Anterior cingulate cortex (tissue), 58 donors: Measurements from ENCODE around the gene EDEM3.
"Not testable (repeated sequence)": the region's sequence is repeated elsewhere in the genome, so short reads cannot be mapped to it uniquely, and the experiment has no call there.

ENCODE experiments used
- DNase-seq, 58 donors: peaks; one replicate each; lab custom pipeline; 2025; lab: John Stamatoyannopoulos, UW

Gene EDEM3

DNA sequence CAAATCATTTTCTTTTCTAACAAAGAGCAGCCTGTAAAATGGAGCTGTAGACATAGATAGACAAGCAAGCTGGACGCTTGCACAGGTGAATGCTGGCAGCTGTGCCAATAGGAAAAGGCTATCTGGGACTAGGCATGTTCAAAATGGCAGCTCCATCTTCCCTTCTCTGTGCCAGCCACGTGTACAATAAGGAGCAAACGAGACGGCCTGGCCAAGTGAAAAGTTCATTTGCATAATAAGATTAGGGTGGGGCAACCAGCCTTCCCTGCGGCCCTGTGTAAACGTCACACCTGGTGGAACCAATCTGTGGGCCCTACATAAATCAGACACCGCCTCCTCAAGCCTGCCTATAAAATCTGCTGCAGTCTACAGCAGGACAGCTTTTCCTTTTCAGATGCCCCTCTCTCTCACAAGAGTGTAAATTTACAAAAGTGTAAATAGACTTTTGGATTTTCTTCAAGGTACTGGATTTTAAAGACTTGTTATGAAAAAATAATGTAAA lies 16.6 kb upstream of the EDEM3 start:
- DNase-seq, result no peak

DNA sequence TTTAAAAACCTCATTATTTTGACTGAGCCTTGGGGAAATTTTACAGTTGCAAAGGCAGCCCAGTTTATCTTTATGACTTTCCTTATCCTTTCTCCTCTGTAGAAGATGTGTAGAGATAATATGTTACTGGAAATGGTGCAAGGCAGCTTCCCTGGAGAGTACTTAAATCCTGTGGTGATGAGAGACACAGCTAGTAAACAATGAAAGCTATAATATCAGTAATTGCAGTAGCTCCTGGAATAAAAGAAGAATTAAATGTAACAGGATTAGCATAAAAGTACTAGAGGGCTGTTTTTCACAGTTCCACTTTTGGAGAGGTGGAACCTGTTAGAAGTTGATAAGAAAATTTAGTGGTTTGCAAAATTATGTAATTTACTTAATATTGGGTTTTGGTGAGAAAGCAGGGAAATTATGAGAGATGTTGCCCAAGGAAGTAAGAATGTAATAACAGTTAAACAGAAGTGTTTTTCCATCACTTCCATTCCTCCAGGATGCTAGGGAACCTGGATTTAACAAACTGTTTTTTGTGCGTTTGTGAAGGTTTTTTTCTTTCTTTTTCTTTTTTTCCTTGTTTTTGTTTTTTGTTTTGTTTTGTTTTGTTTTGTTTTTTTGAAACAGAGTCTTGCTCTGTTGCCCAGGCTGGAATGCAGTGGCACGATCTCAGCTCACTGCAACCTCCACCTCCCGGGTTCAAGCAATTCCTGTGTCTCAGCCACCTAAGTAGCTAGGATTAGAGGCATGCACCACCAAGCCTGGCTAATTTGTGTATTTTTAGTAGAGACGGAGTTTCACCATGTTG lies 15.7 kb upstream of the EDEM3 start:
- DNase-seq, result no peak

DNA sequence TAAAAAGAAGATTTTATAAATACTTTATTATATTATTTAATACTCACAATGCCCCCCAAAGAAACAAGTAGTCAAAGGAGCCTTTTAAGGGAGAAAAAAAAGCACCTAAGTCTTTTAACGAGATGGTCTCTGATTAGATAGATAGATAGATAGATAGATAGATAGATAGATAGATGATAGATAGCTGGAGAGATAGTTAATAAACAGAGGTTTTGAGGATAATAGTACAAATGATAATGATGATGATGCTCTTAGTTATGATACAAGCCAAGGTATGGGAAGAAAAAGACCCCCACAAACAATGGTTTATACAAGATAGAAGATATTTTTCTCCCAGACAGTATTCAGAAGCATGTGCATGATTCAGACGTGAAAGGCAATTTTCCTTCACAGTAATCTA lies 14.6 kb upstream of the EDEM3 start:
- DNase-seq, result no peak

- DNase-seq, result no peak
Observed at GRCh38 chr1:184768467-184768866, 13.8 kb upstream of the EDEM3 start.

GRCh38 chr1:184767591-184767990 lies 12.9 kb upstream of the EDEM3 start:
- DNase-seq, result no peak

DNA sequence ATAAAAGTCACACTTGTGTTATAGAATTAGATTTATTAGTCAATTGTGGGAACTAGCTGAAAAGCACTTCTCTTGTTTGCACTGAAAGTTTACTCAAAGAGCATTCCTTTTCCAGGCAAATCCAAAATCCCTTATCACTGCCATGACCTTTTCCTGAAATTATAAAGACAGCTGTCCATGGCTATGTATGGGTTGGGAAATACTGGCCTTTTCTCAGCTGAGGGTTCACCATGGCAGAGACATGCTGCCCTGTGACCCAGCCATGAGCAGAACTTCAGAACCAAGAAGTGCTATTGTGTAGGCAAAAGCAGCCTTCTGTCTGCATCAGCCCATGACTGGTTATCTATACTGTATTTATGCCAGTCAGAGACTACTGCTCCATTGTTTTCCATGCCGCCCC lies 9.8 kb upstream of the EDEM3 start:
- DNase-seq, result no peak

DNA sequence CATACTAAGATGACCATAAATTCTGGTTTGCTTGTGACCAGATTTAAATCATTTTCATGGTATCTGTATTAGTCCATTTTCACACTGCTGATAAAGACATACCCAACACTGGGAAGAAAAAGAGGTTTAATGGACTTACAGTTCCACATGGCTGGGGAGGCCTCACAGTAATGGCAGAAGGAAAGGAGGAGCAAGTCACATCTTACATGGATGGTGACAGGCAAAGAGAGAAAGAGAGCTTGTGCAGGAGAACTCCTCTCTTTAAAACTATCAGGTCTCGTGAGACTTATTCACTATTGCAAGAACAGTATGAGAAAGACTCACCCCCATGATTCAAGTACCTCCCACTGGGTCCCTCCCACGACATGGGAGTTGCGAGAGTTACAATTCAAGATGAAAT lies 8.9 kb upstream of the EDEM3 start:
- not testable (repeated sequence) for DNase-seq

DNA sequence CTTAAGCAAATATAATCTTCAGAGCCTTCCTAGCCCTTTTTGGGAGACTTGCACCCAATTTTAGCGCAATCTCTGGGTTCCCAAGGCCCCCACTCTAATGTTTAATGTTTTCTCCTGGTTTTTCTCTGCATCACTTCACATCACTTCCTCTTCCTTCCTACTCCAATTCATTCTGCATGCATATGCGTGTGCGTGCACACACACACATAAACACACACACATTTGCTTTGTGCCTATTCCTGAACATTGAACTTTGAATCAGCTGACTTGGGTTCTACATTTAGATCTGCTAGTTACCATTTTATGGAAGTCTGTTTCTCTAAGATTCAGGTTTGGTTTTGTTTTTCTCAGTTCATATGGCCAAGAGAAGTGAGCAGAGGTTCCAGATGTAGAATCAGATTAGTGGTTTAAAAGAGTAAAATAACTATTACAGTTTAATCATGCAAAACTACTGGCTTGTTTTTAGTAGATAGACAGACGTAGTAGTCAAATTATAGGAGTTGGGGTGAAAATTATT lies 7.4 kb upstream of the EDEM3 start:
- DNase-seq, result no peak

DNA sequence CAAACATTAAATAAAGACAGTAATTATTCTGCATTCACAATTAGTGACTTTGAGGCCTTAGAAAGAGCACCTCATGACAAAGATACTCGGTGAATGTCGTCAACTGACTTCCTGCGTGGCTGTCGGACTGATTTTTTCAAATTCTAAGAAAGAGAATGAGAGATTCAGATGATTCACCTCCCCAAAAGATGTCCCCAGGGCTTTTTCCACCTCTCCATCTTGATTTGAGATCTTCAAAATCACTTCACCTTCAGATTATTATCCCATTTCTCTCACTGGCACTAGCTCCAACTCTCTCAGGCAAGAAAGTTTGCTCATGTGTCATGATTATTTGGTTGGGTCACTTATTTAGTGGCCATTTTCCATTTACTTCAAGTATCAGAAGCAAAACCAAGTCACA lies 5.0 kb upstream of the EDEM3 start:
- DNase-seq, result no peak

GRCh38 chr1:184759112-184759511 lies 4.5 kb upstream of the EDEM3 start:
- no peak for DNase-seq

- no peak for DNase-seq
Observed at GRCh38 chr1:184757891-184758290, 3.2 kb upstream of the EDEM3 start.

DNA sequence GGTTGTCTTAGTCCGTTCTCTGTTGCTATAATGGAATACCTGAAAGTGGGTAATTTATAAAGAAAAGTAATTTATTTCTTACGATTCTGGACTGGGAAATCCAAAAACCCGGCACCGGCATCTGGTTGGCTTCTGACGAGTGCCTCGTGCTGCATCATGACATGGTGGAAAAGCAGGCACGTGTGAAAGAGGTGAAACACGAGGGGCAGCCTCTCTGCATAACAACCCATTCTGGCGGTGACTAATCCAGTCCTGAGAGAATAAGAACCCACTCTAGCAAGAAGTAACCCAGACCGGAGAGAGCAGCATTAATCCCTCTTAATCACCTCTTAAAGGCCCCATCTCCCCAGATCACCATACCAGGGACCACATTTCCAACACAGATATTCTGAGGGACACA lies 2.7 kb upstream of the EDEM3 start:
- no peak for DNase-seq

GRCh38 chr1:184755226-184756065 lies 788 bp upstream of the EDEM3 start:
- peak in 13 of 58 donors; percentile 4 to 59 (median 37) for DNase-seq

DNA sequence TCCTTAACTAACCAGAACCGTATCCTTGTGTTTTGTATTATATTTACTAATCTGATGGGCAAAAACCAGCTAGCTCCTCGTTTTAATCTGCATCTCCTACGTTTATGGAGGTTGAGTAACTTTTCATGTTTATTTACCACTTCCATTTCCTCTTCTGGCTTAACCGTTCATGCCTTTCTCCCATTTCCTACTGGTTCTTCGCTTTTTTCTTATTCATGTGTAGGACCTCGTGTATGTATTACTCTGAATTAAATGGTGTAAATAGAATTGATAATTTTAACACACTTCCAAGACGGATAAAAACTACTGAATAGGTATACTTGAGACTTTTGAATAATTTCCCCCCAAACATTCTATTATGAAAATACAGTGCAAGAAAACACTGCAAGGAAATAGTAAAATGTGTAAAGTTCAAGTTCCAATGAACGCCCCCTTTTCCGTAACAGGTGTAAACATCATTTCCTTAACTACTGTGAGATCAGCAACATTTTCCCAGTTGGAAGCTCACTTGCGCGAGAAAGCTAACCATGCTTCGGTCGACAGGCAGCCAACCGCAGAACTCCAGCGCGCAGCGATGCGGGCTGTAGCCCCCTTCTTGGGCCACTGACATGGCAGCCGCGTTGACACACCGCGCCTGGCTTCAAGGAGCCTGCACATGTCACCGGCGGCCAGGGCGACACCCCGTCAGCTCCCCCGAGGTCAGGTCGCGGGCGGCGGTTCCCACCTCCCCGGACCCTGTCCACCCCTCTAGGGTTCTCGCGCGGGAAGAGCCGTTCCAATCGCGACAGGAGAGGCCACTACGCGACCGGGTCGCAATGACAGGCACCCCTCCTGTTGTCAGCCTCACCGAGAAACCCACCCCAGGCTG lies 816 bp downstream of the EDEM3 start:
- DNase-seq, result peak in 26 of 58 donors; percentile 6 to 70 (median 39)

DNA sequence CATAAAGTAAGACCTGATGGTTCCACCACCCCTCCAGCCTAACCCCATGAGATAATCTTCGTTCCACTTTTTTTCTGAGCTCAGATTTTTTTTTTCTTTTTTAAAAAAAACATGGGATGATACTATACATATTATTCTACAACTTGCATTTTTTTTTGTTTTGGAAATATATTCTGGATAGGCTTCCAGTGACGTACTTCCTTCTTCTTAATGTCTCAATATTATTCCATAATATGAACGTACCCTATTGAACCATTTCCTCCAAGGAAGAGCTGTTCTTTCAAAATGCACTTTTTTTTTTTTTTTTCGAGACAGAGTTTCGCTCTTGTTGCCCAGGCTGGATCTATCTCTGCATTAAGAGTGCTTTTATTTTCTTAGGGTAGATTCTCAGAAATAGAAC lies 1.5 kb downstream of the EDEM3 start:
- no peak for DNase-seq

DNA sequence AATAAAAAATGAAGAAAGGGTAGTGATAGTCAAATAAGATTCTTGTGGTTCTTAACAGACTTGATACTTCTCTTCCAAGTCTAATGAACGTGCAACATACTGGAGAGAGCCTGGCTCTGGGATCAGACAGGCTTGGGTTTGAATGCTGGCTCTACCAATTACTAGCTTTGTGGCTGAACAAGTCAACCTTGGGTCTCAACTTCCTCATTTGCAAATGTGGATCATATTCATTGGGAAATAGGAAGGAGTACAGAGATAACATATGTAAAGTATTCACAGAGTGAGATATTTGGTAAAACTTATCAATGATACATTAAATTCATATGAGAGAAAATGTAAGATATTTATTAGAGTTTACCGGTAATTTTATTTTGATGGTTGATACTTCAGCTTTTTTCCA lies 2.0 kb downstream of the EDEM3 start:
- no peak for DNase-seq

DNA sequence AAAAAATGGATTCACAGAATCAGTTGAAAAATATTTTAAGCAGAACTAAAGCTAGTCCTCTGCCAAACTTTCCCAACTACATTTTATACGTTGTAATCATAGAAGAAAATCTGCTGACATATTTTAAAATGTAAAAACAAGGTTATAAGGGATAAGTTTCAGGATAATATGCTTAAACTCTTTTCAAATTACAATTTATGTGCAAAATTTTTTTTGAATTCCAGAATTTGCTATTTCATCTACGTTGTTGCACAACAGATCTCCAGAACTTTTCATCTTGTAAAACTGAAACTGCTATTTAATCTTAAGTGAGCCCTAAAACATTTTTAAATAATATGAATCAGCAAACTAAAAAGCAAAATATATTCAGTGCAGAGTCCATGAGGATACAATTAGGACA lies 5.9 kb downstream of the EDEM3 start:
- DNase-seq, result no peak

DNA sequence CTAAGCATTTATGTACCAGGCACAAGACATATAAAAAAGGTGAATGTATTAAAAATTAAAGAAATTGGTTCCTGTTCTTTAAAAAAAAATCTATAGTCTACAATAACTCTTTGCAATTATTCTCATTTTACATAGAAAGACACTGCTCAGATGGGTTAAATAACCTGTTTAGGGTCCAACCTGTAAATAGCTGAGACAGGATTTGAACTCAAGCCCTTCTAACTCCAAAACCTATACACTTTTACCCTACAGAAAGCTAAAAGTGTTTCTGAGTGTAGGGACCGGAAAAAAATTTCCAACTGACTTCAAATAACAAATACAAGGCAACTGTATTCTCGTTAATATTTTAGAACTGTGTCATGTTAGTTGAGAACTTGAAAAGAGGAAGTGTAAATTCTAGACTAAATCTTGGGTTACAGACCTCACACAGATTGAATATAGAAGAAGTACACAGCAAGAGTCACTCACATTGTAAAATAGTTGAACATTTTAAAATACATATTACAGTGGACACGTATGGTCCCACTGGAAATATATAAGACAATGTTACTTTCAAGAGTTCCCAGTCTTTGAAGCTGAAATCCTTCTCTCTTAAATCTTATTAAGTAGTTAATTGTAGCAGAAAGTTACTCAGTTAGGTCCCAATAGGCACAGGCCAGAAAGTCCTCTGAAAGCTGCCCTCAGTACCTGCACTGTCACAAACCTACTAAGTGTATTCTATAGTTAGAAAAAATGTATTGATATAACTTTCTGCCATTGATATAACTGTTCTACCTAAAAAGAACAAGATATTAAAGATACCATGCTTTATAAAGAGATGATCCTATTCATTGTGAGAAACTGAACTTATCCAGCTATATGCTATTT lies 7.3 kb downstream of the EDEM3 start:
- no peak for DNase-seq

DNA sequence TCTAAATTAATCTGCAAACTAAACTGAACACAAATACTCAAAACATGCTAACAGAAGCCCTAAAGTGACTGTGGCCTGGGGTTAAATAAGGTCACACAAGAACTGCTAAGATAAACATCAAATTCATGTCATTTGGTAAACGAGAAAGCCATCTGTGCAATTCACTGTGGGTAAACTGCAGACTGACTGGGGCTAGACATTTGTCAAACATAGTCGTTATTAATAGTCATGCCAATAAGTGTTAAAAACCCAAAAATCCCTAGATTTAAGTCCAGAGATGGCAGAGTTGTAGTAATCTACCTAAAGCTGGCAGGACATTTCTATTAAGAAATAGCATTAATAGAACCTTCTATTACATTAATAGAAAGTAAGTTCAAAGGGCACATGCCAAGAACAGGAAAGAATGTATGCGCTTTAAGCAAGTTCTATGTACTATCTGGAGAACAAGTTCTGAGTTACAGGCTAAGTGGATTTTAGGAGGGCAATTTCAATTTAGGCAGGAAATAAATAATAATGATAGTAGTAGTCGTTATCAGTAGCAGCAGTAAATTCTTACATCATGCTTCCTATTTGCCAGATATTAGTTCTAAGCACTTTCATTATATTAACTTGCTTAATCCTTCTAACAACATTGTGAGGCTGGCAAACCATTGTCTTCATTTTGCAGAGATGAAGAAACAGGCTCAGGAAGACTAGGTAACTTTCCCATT lies 8.6 kb downstream of the EDEM3 start:
- DNase-seq, result no peak
